Mucosa of stomach (tissue), 1 donor: ENCODE measurements around the gene COX6B1.
"Not testable (repeated sequence)": the region's sequence is repeated elsewhere in the genome, so short reads cannot be mapped to it uniquely, and the experiment has no call there.

ENCODE experiments used
- H3K27me3 ChIP-seq: one replicate; pipeline ENCODE4 v1.7.0; 2013; ENCODE audit warnings: mild to moderate bottlenecking, low read length; ENCODE audit not compliant: control insufficient read depth, insufficient read depth
- H3K36me3 ChIP-seq: one replicate; pipeline ENCODE4 v1.7.0; 2013; ENCODE audit warnings: low read length; ENCODE audit not compliant: control insufficient read depth, insufficient read depth
- H3K4me1 ChIP-seq: one replicate; pipeline ENCODE4 v1.7.0; 2013; ENCODE audit warnings: mild to moderate bottlenecking, low read length; ENCODE audit not compliant: control insufficient read depth, insufficient read depth
- H3K4me3 ChIP-seq: one replicate; pipeline ENCODE4 v1.7.0; 2013; ENCODE audit warnings: low read length
- H3K9ac ChIP-seq: one replicate; pipeline ENCODE4 v1.7.0; 2013; ENCODE audit warnings: mild to moderate bottlenecking, low read length, moderate library complexity
- H3K9me3 ChIP-seq: one replicate; pipeline ENCODE4 v1.7.0; 2013; ENCODE audit warnings: mild to moderate bottlenecking, low read length, moderate library complexity; ENCODE audit not compliant: control insufficient read depth
- donor health status: Pancreatic carcinoma.

The COX6B1 gene

GRCh38 chr19:35648017-35648961, at the start of gene COX6B1:
Gene COX6B1, plus strand, starts transcription at chr19:35648323. Its CDS starts 2,921 bp downstream, at chr19:35651244.
- no peaks in the 10 kb centered on the region for H3K27me3 ChIP-seq
- peak within 1 kb of the TSS; percentile 93 for H3K4me3 ChIP-seq
- H3K36me3 ChIP-seq = no peaks in the 10 kb centered on the region
- no peaks in the 10 kb centered on the region for H3K9me3 ChIP-seq
- peaks cover 8% of the 10 kb centered on the region for H3K4me1 ChIP-seq
- H3K9ac ChIP-seq = peak within 1 kb of the TSS; percentile 98

- Histone ChIP-seq H3K4me3 (no peak overlapping the region), H3K9ac (no peak overlapping the region), H3K36me3 (no peaks in the 10 kb centered on the region), H3K9me3 (no peaks in the 10 kb centered on the region), H3K4me1 (peaks cover 6% of the 10 kb centered on the region), H3K27me3 (no peaks in the 10 kb centered on the region)
Measured at GRCh38 chr19:35601971-35602370, 46.2 kb upstream of the COX6B1 start.

DNA sequence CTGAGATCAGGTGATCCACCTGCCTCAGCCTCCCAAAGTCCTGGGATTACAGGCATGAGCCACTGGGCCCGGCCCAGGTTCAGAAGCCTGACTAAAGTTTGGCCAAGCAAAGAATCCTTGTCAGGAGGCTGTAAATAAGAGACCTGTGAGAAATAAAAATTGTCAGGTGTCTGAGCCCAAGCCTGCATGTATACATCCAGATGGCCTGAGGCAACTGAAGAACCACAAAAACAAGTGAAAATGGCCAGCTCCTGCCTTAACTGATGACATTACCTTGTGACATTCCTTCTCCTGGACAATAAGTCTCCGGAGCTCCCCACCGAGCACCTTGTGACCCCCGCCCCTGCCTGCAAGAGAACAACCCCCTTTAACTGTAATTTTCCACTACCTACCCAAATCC, 43.7 kb upstream of the COX6B1 start:
- H3K27me3 ChIP-seq, H3K9me3 ChIP-seq, H3K4me3 ChIP-seq, H3K4me1 ChIP-seq, H3K36me3 ChIP-seq, H3K9ac ChIP-seq: not testable (repeated sequence)

DNA sequence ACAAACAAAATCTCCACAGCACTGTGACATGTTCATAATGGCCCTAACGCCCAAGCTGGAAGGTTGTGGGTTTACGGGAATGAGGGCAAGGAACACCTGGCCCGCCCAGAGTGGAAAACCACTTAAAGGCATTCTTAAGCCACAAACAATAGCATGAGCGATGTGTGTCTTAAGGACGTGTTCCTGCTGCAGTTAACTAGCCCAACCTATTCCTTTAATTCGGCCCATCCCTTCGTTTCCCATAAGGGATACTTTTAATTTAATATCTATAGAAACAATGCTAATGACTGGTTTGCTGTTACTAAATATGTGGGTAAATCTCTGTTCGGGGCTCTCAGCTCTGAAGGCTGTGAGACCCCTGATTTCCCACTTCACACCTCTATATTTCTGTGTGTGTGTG, 41.0 kb upstream of the COX6B1 start:
- not testable (repeated sequence) for H3K9ac ChIP-seq, H3K36me3 ChIP-seq, H3K4me3 ChIP-seq, H3K4me1 ChIP-seq, H3K27me3 ChIP-seq, H3K9me3 ChIP-seq

- Histone ChIP-seq H3K9ac (no peak overlapping the region), H3K27me3 (no peaks in the 10 kb centered on the region), H3K9me3 (no peaks in the 10 kb centered on the region), H3K36me3 (no peaks in the 10 kb centered on the region), H3K4me3 (no peak overlapping the region), H3K4me1 (peaks cover 13% of the 10 kb centered on the region)
Measured at GRCh38 chr19:35607661-35608060, 40.5 kb upstream of the COX6B1 start.

DNA sequence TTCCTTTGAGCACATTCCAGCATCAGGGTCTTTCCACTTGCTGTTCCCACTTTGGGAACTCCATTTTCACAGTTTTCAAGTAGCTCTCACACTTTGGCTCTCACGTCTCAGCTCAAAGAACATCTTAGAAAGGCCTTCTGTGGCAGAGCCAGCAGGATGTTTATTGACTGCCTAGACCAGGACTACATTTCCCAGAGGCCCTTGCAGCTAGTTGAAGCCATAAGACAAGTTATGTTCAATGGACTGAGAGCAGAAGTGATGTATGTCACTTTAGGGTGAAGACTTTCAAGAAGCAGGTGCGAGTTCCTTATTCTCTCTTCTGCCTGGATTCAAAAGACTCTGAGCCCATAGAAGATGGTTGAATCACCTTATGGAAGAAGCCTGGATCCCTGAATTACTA, 39.9 kb upstream of the COX6B1 start:
- Histone ChIP-seq H3K4me3 (no peak overlapping the region), H3K9me3 (no peaks in the 10 kb centered on the region), H3K4me1 (peaks cover 18% of the 10 kb centered on the region), H3K27me3 (no peaks in the 10 kb centered on the region), H3K9ac (no peak overlapping the region), H3K36me3 (no peaks in the 10 kb centered on the region)

GRCh38 chr19:35609851-35610353, 38.2 kb upstream of the COX6B1 start:
- Histone ChIP-seq H3K4me3 (no peak overlapping the region), H3K9me3 (no peaks in the 10 kb centered on the region), H3K9ac (no peak overlapping the region), H3K27me3 (no peaks in the 10 kb centered on the region), H3K4me1 (peaks cover 16% of the 10 kb centered on the region), H3K36me3 (no peaks in the 10 kb centered on the region)

DNA sequence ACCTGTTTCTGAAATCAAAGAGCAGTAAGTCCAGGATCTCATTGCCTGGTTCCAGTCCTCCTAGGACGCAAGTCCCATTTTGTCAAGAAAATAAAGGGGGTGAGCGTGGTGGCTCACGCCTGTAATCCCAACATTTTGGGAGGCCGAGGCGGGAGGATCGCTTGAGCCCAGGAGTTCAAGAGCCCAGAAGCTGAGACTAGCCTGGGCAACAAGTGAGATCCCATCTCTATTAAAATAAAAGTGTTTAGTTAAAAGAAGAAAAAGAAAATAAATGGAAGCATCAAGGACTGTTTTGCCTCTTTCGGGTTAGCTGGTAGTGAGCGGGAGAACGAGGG, 35.9 kb upstream of the COX6B1 start:
- no peaks in the 10 kb centered on the region for H3K36me3 ChIP-seq
- H3K27me3 ChIP-seq = no peaks in the 10 kb centered on the region
- H3K4me3 ChIP-seq = peak overlapping the region; percentile 66
- peaks cover 13% of the 10 kb centered on the region for H3K4me1 ChIP-seq
- H3K9ac ChIP-seq = peak overlapping the region; percentile 95
- H3K9me3 ChIP-seq = no peaks in the 10 kb centered on the region

DNA sequence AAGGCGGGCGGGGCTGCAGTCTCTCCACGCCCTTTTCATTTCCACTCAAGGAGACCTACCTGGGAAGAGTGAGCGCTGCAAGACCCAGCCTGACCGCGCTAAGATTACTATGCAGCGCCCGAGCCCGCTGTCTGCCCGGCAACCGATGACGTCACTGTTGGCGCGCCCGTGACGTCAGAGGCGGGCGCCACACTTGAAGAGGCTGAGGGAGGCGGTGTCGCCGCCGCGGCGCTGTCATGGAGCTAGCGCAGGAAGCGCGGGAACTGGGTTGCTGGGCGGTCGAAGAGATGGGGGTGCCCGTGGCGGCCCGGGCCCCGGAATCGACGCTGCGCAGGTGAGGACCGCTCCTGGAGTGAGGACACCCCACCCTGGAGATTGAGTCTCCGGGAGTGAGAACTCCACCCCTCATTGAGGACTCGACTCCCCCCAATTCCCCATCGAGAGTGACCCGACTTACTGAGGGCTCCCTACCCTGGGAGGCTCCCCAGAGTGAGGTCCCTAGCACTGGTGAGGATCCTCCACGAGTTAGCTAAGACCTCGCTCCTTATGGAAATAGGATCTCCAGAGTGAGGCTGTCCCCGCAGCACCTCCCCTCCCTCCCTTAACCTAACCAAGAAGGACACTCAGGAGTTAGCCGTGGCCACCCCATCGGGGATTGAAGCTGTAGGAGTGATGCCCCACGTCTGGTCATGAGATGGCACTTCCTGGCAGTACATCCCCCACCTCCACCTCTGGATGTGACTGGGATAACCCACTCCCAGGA, 35.4 kb upstream of the COX6B1 start, which contains the start of gene HAUS5:
Gene HAUS5 (plus strand): TSS at position 177 of the 763 bp plus-strand sequence. CDS start 60 bp downstream, at position 237.
- peak within 1 kb of the TSS; percentile 66 for H3K4me3 ChIP-seq
- peaks cover 13% of the 10 kb centered on the region for H3K4me1 ChIP-seq
- H3K9me3 ChIP-seq = no peaks in the 10 kb centered on the region
- H3K9ac ChIP-seq = peak within 1 kb of the TSS; percentile 95
- H3K36me3 ChIP-seq = no peaks in the 10 kb centered on the region
- H3K27me3 ChIP-seq = no peaks in the 10 kb centered on the region

GRCh38 chr19:35613574-35613973, 34.5 kb upstream of the COX6B1 start:
- no peaks in the 10 kb centered on the region for H3K36me3 ChIP-seq
- no peaks in the 10 kb centered on the region for H3K27me3 ChIP-seq
- H3K4me1 ChIP-seq = peaks cover 13% of the 10 kb centered on the region
- H3K9ac ChIP-seq = no peak overlapping the region
- no peak overlapping the region for H3K4me3 ChIP-seq
- H3K9me3 ChIP-seq = no peaks in the 10 kb centered on the region

- Histone ChIP-seq H3K4me1 (peaks cover 13% of the 10 kb centered on the region), H3K27me3 (no peaks in the 10 kb centered on the region), H3K36me3 (no peaks in the 10 kb centered on the region), H3K4me3 (no peak overlapping the region), H3K9me3 (no peaks in the 10 kb centered on the region), H3K9ac (no peak overlapping the region)
Measured at GRCh38 chr19:35615036-35615435, 33.1 kb upstream of the COX6B1 start.

GRCh38 chr19:35618857-35619256, 29.3 kb upstream of the COX6B1 start:
- H3K9ac ChIP-seq = no peak overlapping the region
- no peaks in the 10 kb centered on the region for H3K4me1 ChIP-seq
- no peaks in the 10 kb centered on the region for H3K9me3 ChIP-seq
- no peaks in the 10 kb centered on the region for H3K27me3 ChIP-seq
- H3K36me3 ChIP-seq = no peaks in the 10 kb centered on the region
- no peak overlapping the region for H3K4me3 ChIP-seq
